ENCODE measurements around the gene RNF103.

RNF103 gene

DNA sequence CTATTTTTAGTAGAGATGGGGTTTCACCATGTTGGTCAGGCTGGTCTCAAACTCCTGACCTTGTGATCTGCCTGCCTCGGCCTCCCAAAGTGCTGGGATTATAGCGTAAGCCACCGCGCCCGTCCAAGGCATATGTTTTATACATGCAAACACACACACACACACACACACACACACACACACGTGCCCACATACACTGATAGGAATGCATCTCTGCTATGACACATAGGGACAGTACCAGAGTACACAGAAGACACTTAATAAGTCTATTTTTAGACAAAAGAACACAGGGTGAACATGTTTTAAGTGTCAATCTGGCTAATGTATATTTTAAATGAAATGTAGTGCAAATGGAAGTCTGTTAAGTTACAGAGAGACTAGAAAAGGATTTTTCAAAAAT lies 10.7 kb upstream of the RNF103 start:
- no peak for DNase-seq (ENCODE audit: low read depth)
- TF ChIP-seq, protein P1, sequence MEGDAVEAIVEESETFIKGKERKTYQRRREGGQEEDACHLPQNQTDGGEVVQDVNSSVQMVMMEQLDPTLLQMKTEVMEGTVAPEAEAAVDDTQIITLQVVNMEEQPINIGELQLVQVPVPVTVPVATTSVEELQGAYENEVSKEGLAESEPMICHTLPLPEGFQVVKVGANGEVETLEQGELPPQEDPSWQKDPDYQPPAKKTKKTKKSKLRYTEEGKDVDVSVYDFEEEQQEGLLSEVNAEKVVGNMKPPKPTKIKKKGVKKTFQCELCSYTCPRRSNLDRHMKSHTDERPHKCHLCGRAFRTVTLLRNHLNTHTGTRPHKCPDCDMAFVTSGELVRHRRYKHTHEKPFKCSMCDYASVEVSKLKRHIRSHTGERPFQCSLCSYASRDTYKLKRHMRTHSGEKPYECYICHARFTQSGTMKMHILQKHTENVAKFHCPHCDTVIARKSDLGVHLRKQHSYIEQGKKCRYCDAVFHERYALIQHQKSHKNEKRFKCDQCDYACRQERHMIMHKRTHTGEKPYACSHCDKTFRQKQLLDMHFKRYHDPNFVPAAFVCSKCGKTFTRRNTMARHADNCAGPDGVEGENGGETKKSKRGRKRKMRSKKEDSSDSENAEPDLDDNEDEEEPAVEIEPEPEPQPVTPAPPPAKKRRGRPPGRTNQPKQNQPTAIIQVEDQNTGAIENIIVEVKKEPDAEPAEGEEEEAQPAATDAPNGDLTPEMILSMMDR (conservative IDR thresholded peaks at IDR 0.05; ENCODE audit: low read length) = no peak
- H3K4me3 ChIP-seq (ENCODE audit: low read length) = no peak overlapping the region

GRCh38 chr2:86633155-86633651 lies 9.5 kb upstream of the RNF103 start:
- H3K4me3 ChIP-seq (ENCODE audit: low read length) = no peak overlapping the region
- TF ChIP-seq, protein P1 (conservative IDR thresholded peaks at IDR 0.05; ENCODE audit: low read length) = no peak
- no peak for DNase-seq (ENCODE audit: low read depth)

GRCh38 chr2:86632672-86633071 lies 9.0 kb upstream of the RNF103 start:
- no peak overlapping the region for H3K4me3 ChIP-seq (ENCODE audit: low read length)
- TF ChIP-seq, protein P1 (conservative IDR thresholded peaks at IDR 0.05; ENCODE audit: low read length) = no peak
- no peak for DNase-seq (ENCODE audit: low read depth)

DNA sequence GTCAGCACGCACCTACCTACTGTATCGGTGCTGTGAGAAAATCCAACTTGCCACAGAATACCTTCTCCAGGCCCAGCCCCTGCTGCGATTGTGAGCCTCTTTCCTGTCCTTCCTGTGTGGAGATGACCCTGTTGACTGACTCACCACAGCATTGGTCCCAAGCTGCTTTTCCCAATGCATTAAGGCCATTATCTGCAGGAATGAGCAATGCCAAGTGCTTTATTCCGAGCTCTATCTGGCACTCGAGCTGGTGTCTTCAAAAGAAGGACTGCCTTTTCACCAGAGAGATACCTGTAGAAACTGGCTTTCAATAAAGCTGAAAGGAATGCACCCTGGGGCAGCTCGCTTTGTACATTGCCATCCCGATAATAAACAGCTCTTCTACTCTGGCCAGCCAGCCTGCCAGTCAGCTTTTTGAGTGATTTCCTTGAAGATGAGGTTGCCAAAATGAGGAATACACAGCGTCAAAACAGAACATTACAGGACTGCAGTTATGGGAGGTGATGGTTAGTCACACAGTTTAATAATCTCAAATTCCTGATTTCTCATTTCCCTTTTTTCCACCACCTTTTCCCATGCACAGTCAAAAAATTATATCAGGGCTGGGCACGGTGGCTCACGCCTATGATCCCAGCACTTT lies 8.3 kb upstream of the RNF103 start:
- no peak for DNase-seq (ENCODE audit: low read depth)
- TF ChIP-seq, protein P1 (conservative IDR thresholded peaks at IDR 0.05; ENCODE audit: low read length) = no peak
- H3K4me3 ChIP-seq (ENCODE audit: low read length) = no peak overlapping the region

GRCh38 chr2:86628091-86628522 lies 4.4 kb upstream of the RNF103 start:
- TF ChIP-seq, protein P1 (conservative IDR thresholded peaks at IDR 0.05; ENCODE audit: low read length) = no peak
- no peak for DNase-seq (ENCODE audit: low read depth)
- no peak overlapping the region for H3K4me3 ChIP-seq (ENCODE audit: low read length)

- H3K4me3 ChIP-seq (ENCODE audit: low read length) = no peak overlapping the region
- DNase-seq (ENCODE audit: low read depth) = no peak
- TF ChIP-seq, protein P1 (conservative IDR thresholded peaks at IDR 0.05; ENCODE audit: low read length) = no peak
Observed at GRCh38 chr2:86627550-86627949, 3.9 kb upstream of the RNF103 start.

- DNase-seq (ENCODE audit: low read depth) = no peak
- no peak overlapping the region for H3K4me3 ChIP-seq (ENCODE audit: low read length)
- TF ChIP-seq, protein P1 (conservative IDR thresholded peaks at IDR 0.05; ENCODE audit: low read length) = no peak
Observed at GRCh38 chr2:86625096-86625495, 1.4 kb upstream of the RNF103 start.

All from AG10803 (cell line).